HEK293T (cell line): ENCODE results near the gene DNAH7.
"Not testable (repeated sequence)": the region's sequence is repeated elsewhere in the genome, so short reads cannot be mapped to it uniquely, and the experiment has no call there.

ENCODE experiments used
- CTCF ChIA-PET: fragments of 350-600 bp; formaldehyde crosslinking; extraction: SDS; loops from one replicate; lab custom pipeline; 2021; ENCODE audit warnings: antibody characterized with exemption, inconsistent platforms; lab: Yijun Ruan, JAX
- POLR2A ChIA-PET: fragments of 350-600 bp; formaldehyde crosslinking; extraction: SDS; loops from one replicate; lab custom pipeline; 2020; ENCODE audit warnings: antibody characterized with exemption, inconsistent platforms; lab: Yijun Ruan, JAX
- DNase-seq: peaks from one replicate; pipeline ENCODE4 v3.0.0; 2012; ENCODE audit warnings: mixed read lengths; ENCODE audit errors: extremely low spot score
- ARNT ChIP-seq: fragments of 450-650 bp; IDR thresholded peaks from 2 replicates; pipeline ENCODE4 v1.6.1; 2017; ENCODE audit warnings: mild to moderate bottlenecking
- BHLHE40 ChIP-seq: fragments of 450-650 bp; IDR thresholded peaks from 2 replicates; pipeline ENCODE4 v1.6.1; 2016; ENCODE audit warnings: mild to moderate bottlenecking, moderate library complexity, borderline replicate concordance
- CTBP1 ChIP-seq: fragments of 450-650 bp; IDR thresholded peaks from 2 replicates; pipeline ENCODE4 v1.6.1; 2016; ENCODE audit warnings: borderline replicate concordance
- ELF4 ChIP-seq: fragments of 450-650 bp; IDR thresholded peaks from 2 replicates; pipeline ENCODE4 v1.6.1; 2017; ENCODE audit warnings: antibody characterized with exemption
- FOXA1 ChIP-seq: fragments of 450-650 bp; IDR thresholded peaks from 2 replicates; pipeline ENCODE4 v1.6.1; 2016; ENCODE audit warnings: mild to moderate bottlenecking
- FOXK2 ChIP-seq: fragments of 450-650 bp; IDR thresholded peaks from 2 replicates; pipeline ENCODE4 v1.6.1; 2016; ENCODE audit warnings: mild to moderate bottlenecking
- FOXM1 ChIP-seq: fragments of 450-650 bp; IDR thresholded peaks from 2 replicates; pipeline ENCODE4 v1.6.1; 2017; ENCODE audit warnings: mild to moderate bottlenecking, borderline replicate concordance
- HDGF ChIP-seq: fragments of 450-650 bp; IDR thresholded peaks from 2 replicates; pipeline ENCODE4 v1.6.1; 2017; ENCODE audit warnings: antibody characterized with exemption, borderline replicate concordance
- L3MBTL2 ChIP-seq: fragments of 450-650 bp; conservative IDR thresholded peaks from 2 replicates; pipeline ENCODE4 v1.6.1; 2016; ENCODE audit warnings: mild to moderate bottlenecking
- LEF1 ChIP-seq: fragments of 450-650 bp; IDR thresholded peaks from 2 replicates; pipeline ENCODE4 v1.6.1; 2017; ENCODE audit warnings: mild to moderate bottlenecking, borderline replicate concordance
- NFRKB ChIP-seq: fragments of 450-650 bp; IDR thresholded peaks from 2 replicates; pipeline ENCODE4 v1.6.1; 2016; ENCODE audit warnings: mild to moderate bottlenecking, moderate library complexity
- PKNOX1 ChIP-seq: fragments of 450-650 bp; IDR thresholded peaks from 2 replicates; pipeline ENCODE4 v1.6.1; 2016
- SP1 ChIP-seq: fragments of 450-650 bp; IDR thresholded peaks from 2 replicates; pipeline ENCODE4 v1.6.1; 2017
- SUZ12 ChIP-seq: fragments of 450-650 bp; IDR thresholded peaks from 2 replicates; pipeline ENCODE4 v1.6.1; 2016; ENCODE audit warnings: mild to moderate bottlenecking
- TARDBP ChIP-seq: fragments of 450-650 bp; IDR thresholded peaks from 2 replicates; pipeline ENCODE4 v1.6.1; 2016
- ZNF384 ChIP-seq: fragments of 450-650 bp; IDR thresholded peaks from 2 replicates; pipeline ENCODE4 v1.6.1; 2016

The DNAH7 gene

GRCh38 chr2:195929531-195929930, 139.1 kb downstream of the DNAH7 start:
- ChIA-PET POLR2A (no interaction called here), CTCF (no interaction called here)
- no peak for TF ChIP-seq FOXK2
- TF ChIP-seq SP1: no peak
- TF ChIP-seq SUZ12: no peak
- TF ChIP-seq L3MBTL2: no peak
- no peak for TF ChIP-seq FOXM1
- no peak for TF ChIP-seq ZNF384
- TF ChIP-seq PKNOX1: no peak
- TF ChIP-seq ARNT: no peak
- TF ChIP-seq BHLHE40: no peak
- TF ChIP-seq FOXA1: no peak
- no peak for TF ChIP-seq ELF4
- no peak for TF ChIP-seq NFRKB
- no peak for TF ChIP-seq CTBP1
- no peak for TF ChIP-seq LEF1
- DNase-seq: no peak

- no peak for TF ChIP-seq SUZ12
- no peak for TF ChIP-seq CTBP1
- TF ChIP-seq FOXM1: no peak
- TF ChIP-seq ELF4: no peak
- TF ChIP-seq ARNT: no peak
- no peak for TF ChIP-seq BHLHE40
- TF ChIP-seq FOXA1: no peak
- POLR2A ChIA-PET: no interaction called here
- CTCF ChIA-PET: no interaction called here
- DNase-seq: no peak
These were observed 143.5 kb downstream of the DNAH7 start for GRCh38 chr2:195925120-195925519.

GRCh38 chr2:195923889-195924288, 144.7 kb downstream of the DNAH7 start:
- ChIA-PET CTCF (no interaction called here), POLR2A (no interaction called here)
- no peak for DNase-seq
- TF ChIP-seq SUZ12 (no peak), BHLHE40 (no peak), PKNOX1 (peak; percentile 52)

- CTCF ChIA-PET, DNase-seq, POLR2A ChIA-PET: not testable (repeated sequence)
These were observed 151.5 kb downstream of the DNAH7 start for GRCh38 chr2:195917021-195917600.

GRCh38 chr2:195912079-195912478, 156.6 kb downstream of the DNAH7 start:
- ChIA-PET POLR2A (no interaction called here), CTCF (no interaction called here)
- TF ChIP-seq FOXM1 (no peak), L3MBTL2 (no peak), ZNF384 (no peak), PKNOX1 (no peak), HDGF (no peak), SUZ12 (no peak), FOXK2 (no peak), CTBP1 (no peak), FOXA1 (no peak), TARDBP (no peak), NFRKB (no peak), LEF1 (no peak), ARNT (no peak), ELF4 (no peak), SP1 (no peak), BHLHE40 (no peak)

GRCh38 chr2:195910570-195910969, 158.1 kb downstream of the DNAH7 start:
- CTCF ChIA-PET: no interaction called here
- no peak for DNase-seq
- POLR2A ChIA-PET: no interaction called here
- TF ChIP-seq SP1 (no peak), ZNF384 (no peak), FOXK2 (no peak), NFRKB (no peak), ELF4 (no peak), BHLHE40 (no peak), HDGF (no peak), L3MBTL2 (no peak), CTBP1 (no peak), TARDBP (no peak), FOXM1 (no peak), FOXA1 (no peak), SUZ12 (no peak), PKNOX1 (no peak), LEF1 (no peak), ARNT (no peak)

More at GRCh38 chr2:195912079-195912478, 156.6 kb downstream of the DNAH7 start:
- DNase-seq: no peak
